CD14-positive monocyte (primary cell): ENCODE measurements around the gene VCP. TPM values are rescaled to one million over a fixed set of nuclear protein-coding genes. Genes with fewer than 3 reads are reported as not detected.

Experiments used
- DNase-seq, 3 donors: peaks; one replicate each; pipeline ENCODE4 v3.0.0-alpha.2; 2011 to 2022
- H2AFZ ChIP-seq: 2 replicates; pipeline ENCODE4 v1.6.0; 2012; ENCODE audit warnings: mild to moderate bottlenecking, low read depth, low read length, inconsistent platforms; ENCODE audit not compliant: insufficient read depth, poor library complexity, severe bottlenecking
- H3K27ac ChIP-seq, 2 donors: 1 replicate in 1 of 2; 2 replicates in 1 of 2; pipeline ENCODE4 v1.5.1; 2012 to 2013; ENCODE audit warnings: low read length in 2 of 2, control low read depth in 1 of 2, inconsistent platforms in 1 of 2, low read depth in 1 of 2, mild to moderate bottlenecking in 1 of 2
- H3K27me3 ChIP-seq, 2 donors: one replicate each; pipeline versions ENCODE4 v1.6.0 to v1.6.1; 2011 to 2013; ENCODE audit warnings: low read length in 2 of 2; ENCODE audit not compliant: control insufficient read depth in 2 of 2, insufficient read depth in 2 of 2
- H3K36me3 ChIP-seq, 2 donors: replicated peaks in 1 of 2; 1 replicate in 1 of 2; 2 replicates in 1 of 2; pipeline versions ENCODE4 v1.5.1 to v1.6.1; 2012 to 2013; ENCODE audit warnings: low read length in 2 of 2, control low read depth in 1 of 2, inconsistent platforms in 1 of 2, mild to moderate bottlenecking in 1 of 2; ENCODE audit not compliant: insufficient read depth in 2 of 2, control insufficient read depth in 1 of 2
- H3K4me1 ChIP-seq, 2 donors: 1 replicate in 1 of 2; 2 replicates in 1 of 2; pipeline versions ENCODE4 v1.5.1 to v1.6.1; 2012 to 2013; ENCODE audit warnings: low read length in 2 of 2, control low read depth in 1 of 2, inconsistent platforms in 1 of 2, mild to moderate bottlenecking in 1 of 2, moderate library complexity in 1 of 2; ENCODE audit not compliant: insufficient read depth in 2 of 2, control insufficient read depth in 1 of 2
- H3K4me2 ChIP-seq: replicated peaks from 2 replicates; pipeline ENCODE3; 2012; ENCODE audit warnings: low read length, moderate library complexity, mild to moderate bottlenecking; ENCODE audit not compliant: poor library complexity, severe bottlenecking; ENCODE audit errors: extremely low read depth
- H3K4me3 ChIP-seq, 3 experiments: fragments of 200-600 bp in 1 of 3; sonication (generic) in 1 of 3; replicated peaks in 1 of 3; 1 replicate in 2 of 3; 2 replicates in 1 of 3; pipeline ENCODE4 v1.5.1; 2011 to 2013; ENCODE audit warnings: low read length in 3 of 3, mild to moderate bottlenecking in 3 of 3, control low read depth in 2 of 3, low read depth in 2 of 3, inconsistent platforms in 1 of 3, moderate library complexity in 1 of 3
- H3K79me2 ChIP-seq: 2 replicates; pipeline ENCODE4 v1.6.0; 2012; ENCODE audit warnings: mild to moderate bottlenecking, control low read depth, inconsistent platforms, low read length, moderate library complexity; ENCODE audit not compliant: insufficient read depth
- H3K9ac ChIP-seq: 2 replicates; pipeline ENCODE4 v1.6.0; 2017; ENCODE audit warnings: low read length, mild to moderate bottlenecking; ENCODE audit not compliant: insufficient read depth, poor library complexity, severe bottlenecking
- H3K9me3 ChIP-seq, 2 donors: replicated peaks in 1 of 2; 1 replicate in 1 of 2; 2 replicates in 1 of 2; pipeline versions ENCODE4 v1.5.1 to v1.6.1; 2012 to 2013; ENCODE audit warnings: low read length in 2 of 2, control low read depth in 1 of 2; ENCODE audit not compliant: control insufficient read depth in 1 of 2, insufficient read depth in 1 of 2
- H4K20me1 ChIP-seq: 2 replicates; pipeline ENCODE4 v1.6.0; 2012; ENCODE audit warnings: mild to moderate bottlenecking, low read length, control low read depth, moderate library complexity; ENCODE audit not compliant: insufficient read depth
- H3K27ac Mint-ChIP-seq, 7 donors: one replicate each; pipeline ENCODE4 v1.8.0; 2020; ENCODE audit warnings: mild to moderate bottlenecking in 7 of 7, mixed read lengths in 7 of 7, moderate library complexity in 6 of 7, inconsistent platforms in 2 of 7
- H3K27me3 Mint-ChIP-seq, 3 donors: one replicate each; pipeline ENCODE4 v1.8.0; 2021 to 2022; ENCODE audit warnings: low read depth in 3 of 3, mild to moderate bottlenecking in 3 of 3, mixed read lengths in 3 of 3, moderate library complexity in 3 of 3, inconsistent platforms in 1 of 3
- H3K36me3 Mint-ChIP-seq, 2 donors: one replicate each; pipeline ENCODE4 v1.8.0; 2020; ENCODE audit warnings: mixed read lengths in 2 of 2, inconsistent platforms in 1 of 2, mild to moderate bottlenecking in 1 of 2
- H3K4me1 Mint-ChIP-seq: one replicate; pipeline ENCODE4 v1.8.0; 2020; ENCODE audit warnings: mild to moderate bottlenecking, mixed read lengths
- H3K4me3 Mint-ChIP-seq, 2 donors: one replicate each; pipeline ENCODE4 v1.8.0; 2020; ENCODE audit warnings: mild to moderate bottlenecking in 2 of 2, mixed read lengths in 2 of 2, moderate library complexity in 1 of 2
- H3K9me3 Mint-ChIP-seq, 7 donors: one replicate each; pipeline ENCODE4 v1.8.0; 2020 to 2022; ENCODE audit warnings: mixed read lengths in 7 of 7, mild to moderate bottlenecking in 6 of 7, moderate library complexity in 6 of 7, inconsistent platforms in 2 of 7
- WGBS: methylation state at CpG from one replicate; pipeline ENCODE4 v1.1.5; 2013; ENCODE audit warnings: missing lambda C conversion rate; ENCODE audit not compliant: insufficient coverage; 5-methylcytosine and 5-hydroxymethylcytosine counted together
- intact Hi-C, 2 donors: fragments of 100-400 bp; cut with micrococcal nuclease; formaldehyde crosslinking; loops; one replicate each; pipeline versions ENCODE4 v1.15.0 to v1.15.1; 2023
- polyA plus RNA-seq, 3 donors: library from polyadenylated mRNA; depleted of rRNA in 1 of 3; unstranded in 2 of 3; stranded (reverse) in 1 of 3; fragments of 300-500 nt in 2 of 3; fragments of >200 nt in 1 of 3; fragmentation: Illumina TruSeq in 2 of 3; gene quantifications; 1 replicate in 2 of 3; 2 replicates in 1 of 3; pipeline ENCODE4 v1.2.3, GENCODE V29; 2012 to 2021
- TF ChIP-seq, protein P1 (sequence below): fragments of 200-600 bp; IDR thresholded peaks from one replicate; pipeline ENCODE4 v1.8.0; 2022; ENCODE audit warnings: antibody characterized with exemption, mild to moderate bottlenecking

The VCP gene
- polyA plus RNA-seq, 3 donors: 100 to 180 (median 130) TPM

DNA sequence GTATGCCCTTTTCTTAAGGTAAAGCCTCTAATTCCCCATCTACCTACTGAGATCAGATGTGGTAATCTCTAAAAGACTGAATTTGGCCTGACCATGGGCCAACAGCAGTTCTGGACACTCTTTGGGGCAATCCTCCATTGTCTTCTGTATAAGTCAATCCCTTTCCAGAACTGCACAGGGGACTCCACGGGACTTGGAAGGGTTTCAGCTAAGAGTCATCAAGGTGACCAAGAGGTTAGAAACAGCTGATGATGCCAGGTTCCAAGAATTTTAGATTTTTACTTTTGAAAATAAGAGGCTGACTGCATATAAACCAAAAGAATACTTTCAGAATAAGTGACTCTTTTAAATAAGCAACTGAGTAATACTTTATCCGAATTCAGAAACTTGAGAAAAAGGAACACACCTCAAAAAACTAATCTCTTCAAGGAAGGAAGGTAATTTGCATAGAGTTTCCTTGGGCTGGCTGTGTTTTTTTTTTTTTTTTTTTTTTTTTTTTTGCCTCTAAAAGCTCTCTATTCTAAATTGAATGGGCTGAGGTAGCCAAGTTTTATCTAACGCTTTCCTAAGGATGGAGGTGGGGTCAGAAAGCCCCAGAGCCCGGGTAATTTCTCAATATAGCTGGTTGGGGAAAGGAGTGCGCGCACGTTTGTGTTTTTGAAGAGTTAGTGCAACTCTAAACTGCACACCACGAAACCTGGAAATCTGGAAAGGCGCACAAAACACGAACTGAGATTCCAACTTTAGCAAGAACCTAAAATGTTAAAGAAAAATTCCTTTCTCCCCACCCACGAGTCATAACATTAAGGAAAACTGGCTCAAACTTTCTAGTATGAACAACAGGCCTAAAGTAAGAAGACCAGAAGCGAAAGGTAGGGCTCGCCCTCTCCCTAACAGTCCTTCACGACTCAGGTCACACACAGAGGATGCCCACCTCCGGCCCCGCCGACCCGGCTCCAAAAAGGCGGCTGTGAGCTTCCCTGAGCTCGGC lies 1.3 kb downstream of the VCP start:
- Histone ChIP-seq H3K4me2 (peak overlapping the region; percentile 96), H4K20me1 (peaks cover 58% of the 10 kb centered on the region), H3K9me3 (no peaks in the 10 kb centered on the region), H3K9ac (peak overlapping the region; percentile 99), H3K36me3 (peaks cover 26 to 41% of the 10 kb centered on the region in 2 donors), H3K4me1 (peaks cover 22 to 29% of the 10 kb centered on the region in 2 donors), H3K79me2 (peaks cover 56% of the 10 kb centered on the region), H3K27me3 (no peaks in the 10 kb centered on the region), H2AFZ (peak overlapping the region; percentile 59), H3K4me3 (peak overlapping the region; percentile 56 to 90 (median 66)), H3K27ac (peak overlapping the region; percentile 96 to 97)
- TF ChIP-seq, protein P1, sequence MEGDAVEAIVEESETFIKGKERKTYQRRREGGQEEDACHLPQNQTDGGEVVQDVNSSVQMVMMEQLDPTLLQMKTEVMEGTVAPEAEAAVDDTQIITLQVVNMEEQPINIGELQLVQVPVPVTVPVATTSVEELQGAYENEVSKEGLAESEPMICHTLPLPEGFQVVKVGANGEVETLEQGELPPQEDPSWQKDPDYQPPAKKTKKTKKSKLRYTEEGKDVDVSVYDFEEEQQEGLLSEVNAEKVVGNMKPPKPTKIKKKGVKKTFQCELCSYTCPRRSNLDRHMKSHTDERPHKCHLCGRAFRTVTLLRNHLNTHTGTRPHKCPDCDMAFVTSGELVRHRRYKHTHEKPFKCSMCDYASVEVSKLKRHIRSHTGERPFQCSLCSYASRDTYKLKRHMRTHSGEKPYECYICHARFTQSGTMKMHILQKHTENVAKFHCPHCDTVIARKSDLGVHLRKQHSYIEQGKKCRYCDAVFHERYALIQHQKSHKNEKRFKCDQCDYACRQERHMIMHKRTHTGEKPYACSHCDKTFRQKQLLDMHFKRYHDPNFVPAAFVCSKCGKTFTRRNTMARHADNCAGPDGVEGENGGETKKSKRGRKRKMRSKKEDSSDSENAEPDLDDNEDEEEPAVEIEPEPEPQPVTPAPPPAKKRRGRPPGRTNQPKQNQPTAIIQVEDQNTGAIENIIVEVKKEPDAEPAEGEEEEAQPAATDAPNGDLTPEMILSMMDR: no peak
- H3K27me3 Mint-ChIP-seq: peaks cover 0 to 2% (median 0%) of the 10 kb centered on the region in 3 donors
- H3K4me1 Mint-ChIP-seq: peaks cover 30% of the 10 kb centered on the region
- no peak for DNase-seq
- no peaks in the 10 kb centered on the region for H3K9me3 Mint-ChIP-seq
- H3K36me3 Mint-ChIP-seq: peaks cover 27 to 44% of the 10 kb centered on the region in 2 donors
- peak overlapping the region; percentile 90 to 98 (median 94) for H3K27ac Mint-ChIP-seq
- H3K4me3 Mint-ChIP-seq: peak overlapping the region; percentile 89 to 91
- 0% methylated on average over 12 of the region's 20 CpGs for WGBS
- intact Hi-C loops: loop anchor here (2.0 to 10.0 kb wide), 4 partner anchors 26 to 86 kb away; partner anchors contain the start of genes DNAJB5 (in 1 of the 2) and PIGO (in 1 of the 2)

DNA sequence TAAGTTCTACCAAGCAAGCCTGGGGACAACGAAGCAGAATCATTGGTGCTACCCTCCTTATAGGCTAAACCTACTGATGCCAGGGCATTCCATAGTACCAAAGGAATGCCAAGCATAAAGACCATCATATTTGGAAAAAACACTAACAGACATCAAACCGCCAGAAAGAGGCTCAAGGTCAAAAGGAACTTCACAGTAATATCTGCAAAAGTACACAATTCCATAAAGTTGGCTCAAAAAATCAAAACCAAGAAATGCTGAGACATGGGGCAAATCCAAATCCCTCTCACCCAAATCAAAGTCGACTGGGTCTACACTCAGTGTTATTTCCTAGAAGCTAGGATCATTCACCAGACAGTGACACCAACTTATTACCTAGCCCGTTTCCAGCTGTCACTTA lies 3.4 kb downstream of the VCP start:
- Histone ChIP-seq H3K36me3 (peaks cover 42 to 53% of the 10 kb centered on the region in 2 donors), H4K20me1 (peaks cover 77% of the 10 kb centered on the region), H3K9me3 (no peaks in the 10 kb centered on the region), H3K4me3 (no peak overlapping the region), H3K79me2 (peaks cover 63% of the 10 kb centered on the region), H3K4me2 (no peak overlapping the region), H3K27ac (peak overlapping the region in 1 of 2 donors; percentile 6), H2AFZ (no peak overlapping the region), H3K9ac (no peak overlapping the region), H3K27me3 (no peaks in the 10 kb centered on the region), H3K4me1 (peaks cover 22 to 29% of the 10 kb centered on the region in 2 donors)
- H3K4me3 Mint-ChIP-seq: no peak overlapping the region
- intact Hi-C loops: no loop called here
- TF ChIP-seq, protein P1: no peak
- WGBS: 100% methylated on average over 2 of the region's 4 CpGs
- DNase-seq: no peak
- H3K4me1 Mint-ChIP-seq: peaks cover 30% of the 10 kb centered on the region
- H3K27me3 Mint-ChIP-seq: peaks cover 0 to 2% (median 0%) of the 10 kb centered on the region in 3 donors
- no peaks in the 10 kb centered on the region for H3K9me3 Mint-ChIP-seq
- no peak overlapping the region for H3K27ac Mint-ChIP-seq
- peaks cover 43 to 54% of the 10 kb centered on the region in 2 donors for H3K36me3 Mint-ChIP-seq
